Psoas muscle (tissue), 8 donors: ENCODE measurements around the gene SH3BGRL2. TPM values are rescaled to one million over a fixed set of nuclear protein-coding genes. Genes with fewer than 3 reads are reported as not detected.

ENCODE experiments used
- ATAC-seq, 4 donors: fragments of 200-7000 bp; cut with Tn5 transposase; one replicate each; pipeline ENCODE4 v1.9.1; 2020; ENCODE audit warnings: moderate library complexity in 3 of 4, mild to moderate bottlenecking in 2 of 4
- DNase-seq, 2 donors: peaks; one replicate each; pipeline ENCODE4 v3.0.0-alpha.2; 2020
- H3K27ac ChIP-seq: fragments of 200-600 bp; one replicate; pipeline ENCODE4 v1.8.0; 2022
- H3K27me3 ChIP-seq, 3 donors: fragments of 200-600 bp in 1 of 3; one replicate each; pipeline versions ENCODE4 v1.6.1 to v1.8.0; 2013 to 2022; ENCODE audit warnings: low read length in 2 of 3, mild to moderate bottlenecking in 2 of 3, moderate library complexity in 1 of 3; ENCODE audit not compliant: insufficient read depth in 3 of 3
- H3K36me3 ChIP-seq, 2 donors: fragments of 200-600 bp in 1 of 2; one replicate each; pipeline versions ENCODE4 v1.6.1 to v1.8.0; 2013 to 2022; ENCODE audit warnings: low read depth in 1 of 2, mild to moderate bottlenecking in 1 of 2, moderate library complexity in 1 of 2; ENCODE audit not compliant: insufficient read depth in 1 of 2
- H3K4me1 ChIP-seq: fragments of 200-600 bp; one replicate; pipeline ENCODE4 v1.8.0; 2022
- H3K4me3 ChIP-seq: fragments of 200-600 bp; one replicate; pipeline ENCODE4 v1.8.0; 2022; ENCODE audit warnings: mild to moderate bottlenecking
- H3K9me3 ChIP-seq: fragments of 200-600 bp; one replicate; pipeline ENCODE4 v1.8.0; 2022
- CTCF ChIP-seq: fragments of 200-600 bp; IDR thresholded peaks from one replicate; pipeline ENCODE4 v1.8.0; 2022; ENCODE audit warnings: antibody characterized with exemption
- WGBS, 3 donors: extraction: QIAGEN DNeasy Blood & Tissue Kit; methylation state at CpG; one replicate each; pipeline versions ENCODE4 v1.1.6 to v1.1.7; 2013; 5-methylcytosine and 5-hydroxymethylcytosine counted together
- intact Hi-C, 2 donors: fragments of 100-400 bp; cut with DNase I; formaldehyde crosslinking; loops; one replicate each; pipeline versions ENCODE4 v1.11.0 to v1.14.2; 2022
- polyA plus RNA-seq, 3 donors: library from polyadenylated mRNA; stranded (reverse); fragments of 200-250 nt; gene quantifications; one replicate each; pipeline ENCODE4 v1.2.3, GENCODE V29; 2013
- total RNA-seq, 4 donors: library from RNA; stranded (reverse); fragmentation: NEBNext Ultra II Directional in 2 of 4; extraction: Animal tissue kit (Norgen Biotek cat#: 25700) in 2 of 4; gene quantifications; one replicate each; pipeline versions ENCODE4 v1.2.1 to v1.2.4, GENCODE V29; 2021 to 2023
- donor health status: healthy with polysubstance abuse.
- donor health status: DM: no; HTN: no; CAD: no; lungs with moderate emphysema.
- donor health status: Bipolar disorder and iron deficiency.
- donor health status: healthy.
- donor health status: DM: yes; HTN: yes; CAD: no.
- donor health status: DM: no; HTN: no; CAD: no.
- donor health status: DM: no; HTN: no; CAD: no.
- donor health status: DM: yes; HTN: yes; CAD: no.

The SH3BGRL2 gene
- total and polyA plus RNA-seq, 7 donors: 3.5 to 9.7 (median 4.3) TPM

- DNase-seq (no peak), ATAC-seq (no peak)
- no peak overlapping the region for H3K27ac ChIP-seq
- intact Hi-C loops: no loop called here
- WGBS, 3 donors: 58 to 82% (median 70%) methylated on average over 5 of the region's 5 CpGs
- H3K9me3 ChIP-seq: no peaks in the 10 kb centered on the region
- no peaks in the 10 kb centered on the region for H3K36me3 ChIP-seq
- H3K4me3 ChIP-seq: no peak overlapping the region
- H3K27me3 ChIP-seq: no peaks in the 10 kb centered on the region
- no peak for TF ChIP-seq CTCF
- peaks cover 3% of the 10 kb centered on the region for H3K4me1 ChIP-seq
Measured at GRCh38 chr6:79610306-79611009, 20.7 kb upstream of the SH3BGRL2 start.

- no peaks in the 10 kb centered on the region for H3K36me3 ChIP-seq
- intact Hi-C loops: no loop called here
- H3K27me3 ChIP-seq: no peaks in the 10 kb centered on the region
- H3K4me1 ChIP-seq: no peaks in the 10 kb centered on the region
- no peak for ATAC-seq
- no peak overlapping the region for H3K4me3 ChIP-seq
- 78 to 91% (median 89%) methylated on average over 2 of the region's 2 CpGs for WGBS, 3 donors
- no peaks in the 10 kb centered on the region for H3K9me3 ChIP-seq
- TF ChIP-seq CTCF: no peak
- DNase-seq: no peak
- no peak overlapping the region for H3K27ac ChIP-seq
Measured at GRCh38 chr6:79612457-79612856, 18.7 kb upstream of the SH3BGRL2 start.

- 66 to 78% (median 71%) methylated on average over 2 of the region's 2 CpGs for WGBS, 3 donors
- H3K27ac ChIP-seq: no peak overlapping the region
Measured at GRCh38 chr6:79612918-79613317, 18.2 kb upstream of the SH3BGRL2 start.

GRCh38 chr6:79613912-79614311 is 17.2 kb upstream of the SH3BGRL2 start:
- no peak for ATAC-seq
- intact Hi-C loops: no loop called here

More at GRCh38 chr6:79612918-79613317, 18.2 kb upstream of the SH3BGRL2 start:
- Histone ChIP-seq H3K27me3 (no peaks in the 10 kb centered on the region), H3K36me3 (no peaks in the 10 kb centered on the region), H3K4me3 (no peak overlapping the region), H3K9me3 (no peaks in the 10 kb centered on the region), H3K4me1 (no peaks in the 10 kb centered on the region)
- intact Hi-C loops: no loop called here
- DNase-seq (no peak), ATAC-seq (no peak)
- no peak for TF ChIP-seq CTCF

More at GRCh38 chr6:79613912-79614311, 17.2 kb upstream of the SH3BGRL2 start:
- Histone ChIP-seq H3K4me1 (no peaks in the 10 kb centered on the region), H3K4me3 (no peak overlapping the region), H3K9me3 (no peaks in the 10 kb centered on the region), H3K27me3 (no peaks in the 10 kb centered on the region), H3K27ac (no peak overlapping the region), H3K36me3 (no peaks in the 10 kb centered on the region)
- no peak for DNase-seq
- TF ChIP-seq CTCF: no peak
- 84 to 92% (median 90%) methylated on average over 6 of the region's 6 CpGs for WGBS, 3 donors
